Measurements from ENCODE around the gene MRPL41. TPM values are rescaled to one million over a fixed set of nuclear protein-coding genes. Genes with fewer than 3 reads are reported as not detected.

Gene MRPL41
- polyA plus RNA-seq, 2 of the 4 experiments (the other 2 are of a cell fraction): 19.7 to 54.4 TPM

GRCh38 chr9:137580954-137581322, 29.3 kb downstream of the MRPL41 start:
- ChIA-PET CTCF (interaction anchor here (0.8 to 9.7 kb wide), 5 partner anchors 15 to 61 kb away, joined by 3 to 175 read pairs (median 4); partner anchors contain the start of gene ZMYND19), POLR2A (interaction anchor here (2.0 kb wide), 1 partner anchor 10 kb away, joined by 9 read pairs; the partner anchor contains the start of gene ZMYND19)
- Histone ChIP-seq H3K4me1 (peaks cover 12% of the 10 kb centered on the region; the same call in 2 of the 3 replicates), H3K9me3 (no peaks in the 10 kb centered on the region), H3K4me3 (no peak overlapping the region), H3K27ac (no peak overlapping the region), H3K4me2 (no peak overlapping the region)
- FAIRE-seq: no peak
- ATAC-seq: no peak
- DNase-seq (ENCODE audit: low read depth in 1 of 2, low spot score in 1 of 2): no peak
- peak; percentile 82 for TF ChIP-seq MAFK (IDR thresholded peaks at IDR 0.05; ENCODE audit: partially characterized antibody)
- no peak for TF ChIP-seq BCL3 (IDR thresholded peaks at IDR 0.05)
- 91% methylated on average over 4 of the region's 4 CpGs for WGBS (ENCODE audit: missing lambda C conversion rate)

- FAIRE-seq: no peak
- CTCF ChIA-PET: interaction anchor here (0.7 to 9.7 kb wide), 7 partner anchors 14 to 61 kb away, joined by 3 to 175 read pairs (median 4); partner anchors contain the start of genes EHMT1 and ZMYND19
- H3K9me3 ChIP-seq: no peaks in the 10 kb centered on the region
- TF ChIP-seq HES2 (IDR thresholded peaks at IDR 0.05) (no peak), RFX5 (IDR thresholded peaks at IDR 0.05) (no peak)
- no peak for DNase-seq (ENCODE audit: low read depth in 1 of 2, low spot score in 1 of 2)
- POLR2A ChIA-PET: interaction anchor here (2.0 kb wide), 1 partner anchor 9 kb away, joined by 9 read pairs; the partner anchor contains the start of gene ZMYND19
- ATAC-seq: no peak
- H3K4me3 ChIP-seq: no peak overlapping the region
- H3K27ac ChIP-seq: no peak overlapping the region
- WGBS (ENCODE audit: missing lambda C conversion rate): 93% methylated on average over 21 of the region's 22 CpGs
- H3K4me2 ChIP-seq: no peak overlapping the region
- peaks cover 12% of the 10 kb centered on the region; the same call in 2 of the 3 replicates for H3K4me1 ChIP-seq
Observed at GRCh38 chr9:137581361-137582285, 29.9 kb downstream of the MRPL41 start.

- Histone ChIP-seq H3K4me2 (no peak overlapping the region), H3K4me3 (no peak overlapping the region), H3K4me1 (peaks cover 4% of the 10 kb centered on the region; the same call in 2 of the 3 replicates), H3K9me3 (no peaks in the 10 kb centered on the region), H3K27ac (no peak overlapping the region)
- WGBS (ENCODE audit: missing lambda C conversion rate): 83% methylated on average over 18 of the region's 20 CpGs
- ChIA-PET CTCF (interaction anchor here (0.7 to 9.7 kb wide), 4 partner anchors 13 to 41 kb away, joined by 4 to 175 read pairs (median 8); partner anchors contain the start of genes EHMT1 and ZMYND19), POLR2A (interaction anchor here (2.0 kb wide), 1 partner anchor 8 kb away, joined by 9 read pairs; the partner anchor contains the start of gene ZMYND19)
- ATAC-seq (no peak), FAIRE-seq (no peak), DNase-seq (ENCODE audit: low read depth in 1 of 2, low spot score in 1 of 2) (peak in 1 of 2 experiments; percentile 48)
- TF ChIP-seq NFE2L2 (conservative IDR thresholded peaks at IDR 0.05; ENCODE audit: low read length): no peak
- TF ChIP-seq ZC3H11A (IDR thresholded peaks at IDR 0.05): no peak
- no peak for TF ChIP-seq TFCP2L1 (CRISPR knock-in tag; IDR thresholded peaks at IDR 0.05)
- TF ChIP-seq SMC3 (IDR thresholded peaks at IDR 0.05): 0 out of 3 replicates have a peak, but pooled peaks have one; percentile 9
- TF ChIP-seq MAFK (IDR thresholded peaks at IDR 0.05; ENCODE audit: partially characterized antibody): no peak
- peak; percentile 36 for TF ChIP-seq CTCF (IDR thresholded peaks at IDR 0.05)
- peak; percentile 51 to 61; a peak in 4 of 5 replicates for TF ChIP-seq RAD21 (conservative IDR thresholded peaks at IDR 0.05 in 1 of 2, IDR thresholded peaks at IDR 0.05 in 1 of 2)
- no peak for TF ChIP-seq CEBPB (IDR thresholded peaks at IDR 0.05)
- TF ChIP-seq GATA3 (IDR thresholded peaks at IDR 0.05; ENCODE audit: borderline replicate concordance): no peak
- no peak for TF ChIP-seq SREBF2 (IDR thresholded peaks at IDR 0.05)
Observed at GRCh38 chr9:137582286-137582860, 30.7 kb downstream of the MRPL41 start.
